Breast epithelium (tissue), 4 donors: ENCODE results near the gene STARD5. TPM values are rescaled to one million over a fixed set of nuclear protein-coding genes. Genes with fewer than 3 reads are reported as not detected.

Experiments
- DNase-seq, 2 donors: peaks; one replicate each; pipeline ENCODE4 v3.0.0-alpha.2; 2019; ENCODE audit warnings: low spot score in 2 of 2
- H3K27ac ChIP-seq, 2 donors: fragments of 200-600 bp; sonication (generic) in 1 of 2; one replicate each; pipeline ENCODE4 v1.5.1; 2016 to 2019; ENCODE audit warnings: mild to moderate bottlenecking in 1 of 2
- H3K27me3 ChIP-seq, 2 donors: fragments of 200-600 bp; sonication (generic) in 1 of 2; one replicate each; pipeline versions ENCODE4 v1.5.1 to v1.6.0; 2017 to 2019; ENCODE audit warnings: control low read depth in 1 of 2, mild to moderate bottlenecking in 1 of 2
- H3K36me3 ChIP-seq: fragments of 200-600 bp; one replicate; pipeline ENCODE4 v1.5.1; 2019
- H3K4me1 ChIP-seq, 2 donors: fragments of 200-600 bp; sonication (generic); one replicate each; pipeline ENCODE4 v1.5.1; 2016 to 2019; ENCODE audit warnings: control low read depth in 1 of 2
- H3K4me3 ChIP-seq, 3 donors: fragments of 200-600 bp; sonication (generic); 1 replicate in 2 of 3; 2 replicates in 1 of 3; pipeline ENCODE4 v1.5.1; 2016 to 2019; ENCODE audit warnings: mild to moderate bottlenecking in 3 of 3, moderate library complexity in 2 of 3
- H3K9me3 ChIP-seq, 2 donors: fragments of 200-600 bp; sonication (generic) in 1 of 2; one replicate each; pipeline ENCODE4 v1.5.1; 2016 to 2019; ENCODE audit warnings: control low read depth in 1 of 2
- CTCF ChIP-seq, 3 donors: fragments of 450-650 bp; IDR thresholded peaks; one replicate each; pipeline ENCODE4 v1.5.1; 2016 to 2017; ENCODE audit warnings: antibody characterized with exemption in 3 of 3, mild to moderate bottlenecking in 3 of 3, moderate library complexity in 3 of 3
- POLR2A ChIP-seq: fragments of 450-650 bp; IDR thresholded peaks from one replicate; pipeline ENCODE4 v1.6.1; 2016; ENCODE audit warnings: antibody characterized with exemption, mild to moderate bottlenecking, moderate library complexity
- POLR2AphosphoS5 ChIP-seq, 3 donors: sonication (generic); formaldehyde crosslinking; IDR thresholded peaks; one replicate each; pipeline ENCODE4 v1.6.1; 2017; ENCODE audit warnings: antibody characterized with exemption in 3 of 3
- intact Hi-C: fragments of 100-400 bp; cut with DNase I; formaldehyde crosslinking; loops from one replicate; pipeline ENCODE4 v1.15.1; 2023; ENCODE audit warnings: low total_unique reads
- total RNA-seq, 3 donors: library from RNA; depleted of rRNA; stranded (reverse); fragments of >200 nt; gene quantifications; one replicate each; pipeline ENCODE4 v1.1.0, GENCODE V29; 2016

Gene STARD5
- total RNA-seq, 3 donors from 2014 or later, result 3.2 to 9.5 (median 6.7) TPM

- Histone ChIP-seq H3K4me1 (peaks cover 0 to 7% of the 10 kb centered on the region in 2 donors), H3K27me3 (no peaks in the 10 kb centered on the region), H3K4me3 (no peak overlapping the region), H3K36me3 (no peaks in the 10 kb centered on the region), H3K27ac (peak overlapping the region in 1 of 2 donors; percentile 44), H3K9me3 (no peaks in the 10 kb centered on the region)
- DNase-seq, result no peak
- no peak for TF ChIP-seq POLR2A
- no peak for TF ChIP-seq POLR2AphosphoS5 (IDR thresholded peaks at IDR 0.05)
- no peak for TF ChIP-seq CTCF (IDR thresholded peaks at IDR 0.05)
- intact Hi-C loops, result no loop called here
Observed at GRCh38 chr15:81314378-81314777, 9.6 kb downstream of the STARD5 start.

- Histone ChIP-seq H3K27me3 (no peaks in the 10 kb centered on the region), H3K9me3 (no peaks in the 10 kb centered on the region), H3K36me3 (no peaks in the 10 kb centered on the region), H3K4me3 (no peak overlapping the region), H3K27ac (peak overlapping the region; percentile 68 to 83), H3K4me1 (peaks cover 0 to 7% of the 10 kb centered on the region in 2 donors)
- TF ChIP-seq POLR2A, result no peak
- no peak for TF ChIP-seq POLR2AphosphoS5 (IDR thresholded peaks at IDR 0.05)
- TF ChIP-seq CTCF (IDR thresholded peaks at IDR 0.05), result no peak
- intact Hi-C loops, result no loop called here
- no peak for DNase-seq
Observed at GRCh38 chr15:81313686-81314085, 10.3 kb downstream of the STARD5 start.

DNA sequence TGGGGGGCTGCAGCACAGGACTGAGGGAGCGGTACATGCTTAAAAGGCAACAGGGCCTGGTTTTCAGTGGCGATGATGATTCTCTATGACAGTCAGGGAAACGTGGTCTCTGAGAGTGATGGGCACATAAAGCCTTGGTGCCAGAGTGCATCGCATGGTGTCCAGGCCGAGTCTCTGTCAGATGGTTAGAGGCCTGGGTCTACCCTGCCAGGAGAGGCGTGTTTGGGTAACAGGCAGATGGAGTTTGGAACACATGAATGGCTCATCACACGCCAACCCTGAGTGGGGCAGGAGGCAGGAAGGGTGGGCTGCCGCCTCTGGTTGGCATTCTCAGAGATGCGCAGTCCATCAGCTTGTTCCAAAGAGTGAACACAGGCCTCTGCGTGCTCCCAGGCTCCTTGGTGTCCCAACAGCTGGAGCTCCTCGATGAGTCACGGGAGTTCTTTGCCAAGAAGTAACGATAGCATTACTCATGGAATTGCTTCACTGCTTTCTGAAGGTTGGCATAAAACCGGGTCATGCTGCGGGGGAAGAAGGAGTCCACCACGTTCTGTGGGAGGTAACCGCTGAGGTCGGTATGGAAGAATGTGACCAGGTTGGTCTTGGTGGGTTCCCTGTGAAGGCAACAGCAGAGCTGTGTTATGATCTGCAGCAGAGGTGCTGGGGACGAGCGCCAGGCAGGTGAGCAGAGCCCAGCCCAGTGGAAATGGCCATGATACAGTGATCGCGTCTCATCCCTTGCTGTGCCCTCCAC, 11.0 kb downstream of the STARD5 start:
- H3K4me3 ChIP-seq, result no peak overlapping the region
- TF ChIP-seq CTCF (IDR thresholded peaks at IDR 0.05), result no peak
- no peak for TF ChIP-seq POLR2A
- TF ChIP-seq POLR2AphosphoS5 (IDR thresholded peaks at IDR 0.05), result peak; percentile 79 to 97 (median 90)
- no peaks in the 10 kb centered on the region for H3K9me3 ChIP-seq
- intact Hi-C loops, result no loop called here
- no peaks in the 10 kb centered on the region for H3K36me3 ChIP-seq
- H3K27me3 ChIP-seq, result no peaks in the 10 kb centered on the region
- H3K4me1 ChIP-seq, result peaks cover 0 to 7% of the 10 kb centered on the region in 2 donors
- DNase-seq, result peak; percentile 56 to 89
- H3K27ac ChIP-seq, result peak overlapping the region; percentile 72 to 83

DNA sequence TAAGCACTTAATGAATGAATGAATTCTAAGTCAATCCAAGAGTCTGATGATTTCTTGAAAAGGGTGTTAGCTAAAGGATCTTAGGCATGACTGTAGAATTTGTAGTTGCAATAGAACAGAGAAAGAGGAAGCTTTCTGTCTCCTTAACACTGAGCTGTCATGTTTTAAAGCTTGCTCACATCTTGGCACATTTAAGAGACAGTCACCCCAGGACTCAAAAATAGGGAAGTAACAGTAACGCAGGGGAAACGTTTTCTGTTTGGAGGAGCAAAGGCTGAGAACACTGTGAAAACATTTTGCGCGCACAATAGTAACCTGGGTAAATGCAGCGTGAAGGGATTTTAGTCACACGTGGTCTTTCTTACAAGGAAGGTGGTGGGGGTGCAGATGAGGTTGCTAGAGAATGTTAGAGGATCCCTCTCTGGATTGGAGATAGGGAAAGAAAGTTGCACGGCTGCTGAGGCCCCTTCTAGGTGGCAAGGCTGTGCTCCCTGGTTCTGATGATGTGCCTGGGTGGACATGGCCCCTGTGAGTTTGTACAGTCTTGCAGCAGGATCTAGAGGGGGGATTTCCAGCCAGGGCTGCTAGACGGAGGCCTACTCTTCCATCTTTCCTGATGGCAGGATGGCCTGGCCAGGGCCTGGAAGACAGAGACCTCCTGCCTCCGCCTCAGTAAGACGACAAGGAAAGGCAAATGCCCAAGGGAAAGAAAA, 12.0 kb downstream of the STARD5 start:
- TF ChIP-seq CTCF (IDR thresholded peaks at IDR 0.05) (no peak), POLR2A (no peak), POLR2AphosphoS5 (IDR thresholded peaks at IDR 0.05) (no peak)
- Histone ChIP-seq H3K4me3 (no peak overlapping the region), H3K36me3 (no peaks in the 10 kb centered on the region), H3K27ac (peak overlapping the region; percentile 72 to 83), H3K4me1 (peaks cover 0 to 7% of the 10 kb centered on the region in 2 donors), H3K27me3 (no peaks in the 10 kb centered on the region), H3K9me3 (no peaks in the 10 kb centered on the region)
- intact Hi-C loops, result no loop called here
- no peak for DNase-seq

- DNase-seq, result no peak
- no peaks in the 10 kb centered on the region for H3K27me3 ChIP-seq
- no peaks in the 10 kb centered on the region for H3K36me3 ChIP-seq
- intact Hi-C loops, result no loop called here
- H3K9me3 ChIP-seq, result no peaks in the 10 kb centered on the region
- TF ChIP-seq CTCF (IDR thresholded peaks at IDR 0.05) (no peak), POLR2A (no peak), POLR2AphosphoS5 (IDR thresholded peaks at IDR 0.05) (no peak)
- peaks cover 0 to 7% of the 10 kb centered on the region in 2 donors for H3K4me1 ChIP-seq
- H3K27ac ChIP-seq, result peak overlapping the region in 1 of 2 donors; percentile 61
- H3K4me3 ChIP-seq, result no peak overlapping the region
Observed at GRCh38 chr15:81310480-81310879, 13.5 kb downstream of the STARD5 start.
